ENCODE results near the gene MROH9.

MROH9 gene

GRCh38 chr1:171038284-171038683, 103.0 kb downstream of the MROH9 start:
- no peaks in the 10 kb centered on the region for H4K20me1 ChIP-seq (ENCODE audit: low read depth, low read length)
- H3K4me3 ChIP-seq (ENCODE audit: insufficient read depth, low read length, poor library complexity, severe bottlenecking): no peak overlapping the region
- no peak overlapping the region for H3K4me2 ChIP-seq (ENCODE audit: low read depth, low read length, poor library complexity, severe bottlenecking)
- H3K79me2 ChIP-seq (ENCODE audit: insufficient read depth, low read length): no peaks in the 10 kb centered on the region
- H2AFZ ChIP-seq (ENCODE audit: low read depth, low read length, severe bottlenecking): no peak overlapping the region
- no peaks in the 10 kb centered on the region for H3K9me2 ChIP-seq (replicated peaks; ENCODE audit: insufficient read depth, low read length)
- no peaks in the 10 kb centered on the region for H3F3A ChIP-seq (ENCODE audit: insufficient read depth)
- H3K9me3 ChIP-seq (ENCODE audit: insufficient read depth, low read length): no peaks in the 10 kb centered on the region
- H3K36me3 ChIP-seq (ENCODE audit: low read length): no peaks in the 10 kb centered on the region
- H3K27ac ChIP-seq (ENCODE audit: low read depth, low read length): no peak overlapping the region
- H3K27me3 ChIP-seq (ENCODE audit: low read length): no peaks in the 10 kb centered on the region
- no peak overlapping the region for H3K9ac ChIP-seq (ENCODE audit: low read length)
- TF ChIP-seq EZH2phosphoT487 (conservative IDR thresholded peaks at IDR 0.05; ENCODE audit: low read length) (no peak), CTCF (IDR thresholded peaks at IDR 0.05; ENCODE audit: insufficient read depth, low read length, poor library complexity, severe bottlenecking) (no peak)

GRCh38 chr1:171048014-171048413, 112.7 kb downstream of the MROH9 start:
- H3K27ac ChIP-seq (ENCODE audit: low read depth, low read length): no peak overlapping the region
- no peaks in the 10 kb centered on the region for H3K9me3 ChIP-seq (ENCODE audit: insufficient read depth, low read length)
- no peak overlapping the region for H3K4me3 ChIP-seq (ENCODE audit: insufficient read depth, low read length, poor library complexity, severe bottlenecking)
- H3K36me3 ChIP-seq (ENCODE audit: low read length): no peaks in the 10 kb centered on the region
- no peak overlapping the region for H2AFZ ChIP-seq (ENCODE audit: low read depth, low read length, severe bottlenecking)
- H3K79me2 ChIP-seq (ENCODE audit: insufficient read depth, low read length): no peaks in the 10 kb centered on the region
- H4K20me1 ChIP-seq (ENCODE audit: low read depth, low read length): no peaks in the 10 kb centered on the region
- H3K9me2 ChIP-seq (replicated peaks; ENCODE audit: insufficient read depth, low read length): no peaks in the 10 kb centered on the region
- no peak for TF ChIP-seq CTCF (IDR thresholded peaks at IDR 0.05; ENCODE audit: insufficient read depth, low read length, poor library complexity, severe bottlenecking)
- no peak for TF ChIP-seq EZH2phosphoT487 (conservative IDR thresholded peaks at IDR 0.05; ENCODE audit: low read length)
- no peaks in the 10 kb centered on the region for H3F3A ChIP-seq (ENCODE audit: insufficient read depth)
- H3K27me3 ChIP-seq (ENCODE audit: low read length): no peaks in the 10 kb centered on the region
- no peak overlapping the region for H3K4me2 ChIP-seq (ENCODE audit: low read depth, low read length, poor library complexity, severe bottlenecking)
- H3K9ac ChIP-seq (ENCODE audit: low read length): no peak overlapping the region

GRCh38 chr1:171052977-171053376, 117.6 kb downstream of the MROH9 start:
- Histone ChIP-seq H3K36me3 (ENCODE audit: low read length) (no peaks in the 10 kb centered on the region), H3K27ac (ENCODE audit: low read depth, low read length) (no peak overlapping the region), H3K9me3 (ENCODE audit: insufficient read depth, low read length) (no peaks in the 10 kb centered on the region), H3F3A (ENCODE audit: insufficient read depth) (no peaks in the 10 kb centered on the region), H3K9me2 (replicated peaks; ENCODE audit: insufficient read depth, low read length) (no peaks in the 10 kb centered on the region), H3K79me2 (ENCODE audit: insufficient read depth, low read length) (no peaks in the 10 kb centered on the region), H3K27me3 (ENCODE audit: low read length) (no peaks in the 10 kb centered on the region), H3K4me3 (ENCODE audit: insufficient read depth, low read length, poor library complexity, severe bottlenecking) (no peak overlapping the region), H3K4me2 (ENCODE audit: low read depth, low read length, poor library complexity, severe bottlenecking) (no peak overlapping the region), H4K20me1 (ENCODE audit: low read depth, low read length) (no peaks in the 10 kb centered on the region), H3K9ac (ENCODE audit: low read length) (no peak overlapping the region), H2AFZ (ENCODE audit: low read depth, low read length, severe bottlenecking) (no peak overlapping the region)
- no peak for TF ChIP-seq EZH2phosphoT487 (conservative IDR thresholded peaks at IDR 0.05; ENCODE audit: low read length)
- no peak for TF ChIP-seq CTCF (IDR thresholded peaks at IDR 0.05; ENCODE audit: insufficient read depth, low read length, poor library complexity, severe bottlenecking)

Data from SU-DHL-6 (cell line).